HG03442 (cell line): ENCODE results near the gene SYF2.
A peak's percentile ranks its signal among the peaks of the same experiment; 100 is the strongest.
"Not testable (repeated sequence)": the region's sequence is repeated elsewhere in the genome, so short reads cannot be mapped to it uniquely, and the experiment has no call there.

Experiments
- ATAC-seq: cut with Tn5 transposase; IDR thresholded peaks from one replicate; pipeline ENCODE4 v1.9.1; 2021; ENCODE audit warnings: mild to moderate bottlenecking, moderate library complexity; ENCODE audit not compliant: unreplicated experiment

Gene SYF2

GRCh38 chr1:25246600-25247023 is 14.3 kb upstream of the SYF2 start:
- ATAC-seq, result peak; percentile 4

- ATAC-seq, result peak; percentile 6
Observed at GRCh38 chr1:25245809-25246599, 13.7 kb upstream of the SYF2 start.

DNA sequence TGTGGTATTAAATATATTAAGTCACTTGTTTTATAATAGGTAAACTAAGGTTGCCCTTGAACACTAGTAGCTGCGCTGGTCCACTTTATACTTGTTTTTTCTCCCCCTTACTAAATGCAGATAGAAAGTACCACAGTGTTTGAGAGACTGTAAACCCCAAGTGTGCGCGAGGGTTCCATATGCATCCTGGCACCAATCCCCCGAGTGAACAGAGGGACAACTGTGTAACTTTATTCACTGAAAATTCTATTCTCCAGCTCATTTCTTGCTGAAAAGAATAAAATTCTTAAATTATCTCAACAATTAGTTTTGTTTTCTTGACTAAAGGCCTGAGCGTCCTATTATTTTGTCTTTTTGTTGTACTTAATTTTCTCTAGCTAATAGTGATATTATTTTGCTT is 13.1 kb upstream of the SYF2 start:
- ATAC-seq, result no peak

- no peak for ATAC-seq
Observed at GRCh38 chr1:25243907-25244306, 11.6 kb upstream of the SYF2 start.

GRCh38 chr1:25239681-25240541 is 7.6 kb upstream of the SYF2 start:
- ATAC-seq, result peak; percentile 67

GRCh38 chr1:25238046-25238445 is 5.7 kb upstream of the SYF2 start:
- no peak for ATAC-seq

GRCh38 chr1:25236261-25236660 is 4.0 kb upstream of the SYF2 start:
- ATAC-seq, result not testable (repeated sequence)

DNA sequence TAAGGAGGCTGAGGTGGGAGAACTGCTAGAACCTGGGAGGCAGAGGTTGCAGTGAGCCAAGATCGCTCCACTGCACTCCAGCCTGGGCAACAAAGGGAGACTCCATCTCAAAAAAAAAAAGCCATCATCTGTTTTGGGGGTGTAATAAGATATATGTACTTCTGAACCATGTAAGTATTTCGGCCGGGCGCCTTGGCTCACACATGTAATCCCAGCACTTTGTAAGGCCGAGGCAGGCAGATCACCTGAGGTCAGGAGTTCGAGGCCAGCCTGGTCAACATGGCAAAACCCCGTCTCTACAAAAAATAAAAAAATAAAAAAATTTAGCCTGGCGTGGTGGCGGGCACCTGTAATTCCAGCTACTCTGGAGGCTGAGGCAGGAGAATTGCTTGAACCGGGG is 3.1 kb upstream of the SYF2 start:
- ATAC-seq, result not testable (repeated sequence)

DNA sequence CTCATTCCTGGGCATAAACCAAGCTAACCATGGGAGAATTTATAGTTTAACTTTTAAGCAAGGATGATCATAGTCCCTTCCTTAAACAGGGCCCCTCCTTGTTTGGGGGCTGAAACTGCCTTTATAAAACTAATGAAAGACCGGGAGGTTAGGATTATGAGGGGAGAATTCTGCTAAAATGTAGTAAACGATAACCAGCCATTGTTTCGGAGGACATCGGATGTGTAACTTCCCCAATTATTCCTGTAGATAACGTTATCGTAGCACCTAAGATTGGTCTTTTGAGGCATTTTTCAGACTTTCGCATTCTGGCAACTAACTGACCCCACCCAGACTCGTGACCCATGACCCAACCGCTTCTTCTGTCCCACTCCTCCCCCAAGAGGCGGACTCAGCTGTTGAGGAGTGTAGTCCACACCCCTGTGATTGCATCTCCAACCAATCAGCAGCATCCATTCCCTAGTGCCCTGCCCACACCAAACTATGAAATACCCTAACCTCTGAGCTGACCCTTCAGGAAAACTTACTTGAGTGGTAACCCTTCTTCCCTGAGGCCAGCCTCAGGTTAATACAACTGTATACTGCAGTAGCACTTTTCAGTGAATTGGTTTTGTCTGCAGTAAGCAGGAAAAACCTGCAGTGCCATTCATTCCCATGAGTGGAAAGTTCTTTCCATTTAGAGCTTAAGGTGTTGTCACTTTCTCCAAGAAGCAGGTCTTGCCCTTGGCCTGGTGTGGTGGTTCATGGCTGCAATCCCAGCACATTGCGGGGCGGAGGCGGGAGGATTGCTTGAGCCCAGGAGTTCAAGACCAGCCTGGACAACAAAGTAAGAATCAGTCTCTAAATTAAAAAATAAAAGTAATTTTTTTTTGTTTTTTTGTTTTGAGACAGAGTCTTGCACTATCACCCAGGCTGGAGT is 823 bp upstream of the SYF2 start:
- peak; percentile 57 for ATAC-seq

DNA sequence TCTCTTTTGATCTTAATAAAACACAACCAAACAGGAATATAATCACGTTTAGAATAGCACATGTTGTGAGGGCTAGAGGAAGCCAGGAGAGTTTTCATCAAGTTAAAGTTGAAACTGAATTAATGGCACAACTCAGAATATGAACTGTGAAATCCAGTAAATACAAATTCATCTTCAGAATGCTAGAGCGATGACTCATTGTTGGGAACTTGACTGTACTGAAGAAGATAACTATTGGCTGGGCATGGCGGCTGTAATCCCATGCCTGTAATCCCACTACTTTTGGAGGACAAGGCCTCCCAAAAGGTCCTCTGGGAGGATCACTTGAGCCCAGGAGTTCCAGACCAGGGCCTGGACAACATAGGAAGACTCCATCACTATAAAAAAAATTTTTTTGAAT is 8.8 kb downstream of the SYF2 start:
- no peak for ATAC-seq

- no peak for ATAC-seq
Observed at GRCh38 chr1:25222606-25223005, 9.7 kb downstream of the SYF2 start.

- ATAC-seq, result no peak
Observed at GRCh38 chr1:25220666-25221065, 11.6 kb downstream of the SYF2 start.

GRCh38 chr1:25219661-25220251 is 12.5 kb downstream of the SYF2 start:
- ATAC-seq, result no peak

DNA sequence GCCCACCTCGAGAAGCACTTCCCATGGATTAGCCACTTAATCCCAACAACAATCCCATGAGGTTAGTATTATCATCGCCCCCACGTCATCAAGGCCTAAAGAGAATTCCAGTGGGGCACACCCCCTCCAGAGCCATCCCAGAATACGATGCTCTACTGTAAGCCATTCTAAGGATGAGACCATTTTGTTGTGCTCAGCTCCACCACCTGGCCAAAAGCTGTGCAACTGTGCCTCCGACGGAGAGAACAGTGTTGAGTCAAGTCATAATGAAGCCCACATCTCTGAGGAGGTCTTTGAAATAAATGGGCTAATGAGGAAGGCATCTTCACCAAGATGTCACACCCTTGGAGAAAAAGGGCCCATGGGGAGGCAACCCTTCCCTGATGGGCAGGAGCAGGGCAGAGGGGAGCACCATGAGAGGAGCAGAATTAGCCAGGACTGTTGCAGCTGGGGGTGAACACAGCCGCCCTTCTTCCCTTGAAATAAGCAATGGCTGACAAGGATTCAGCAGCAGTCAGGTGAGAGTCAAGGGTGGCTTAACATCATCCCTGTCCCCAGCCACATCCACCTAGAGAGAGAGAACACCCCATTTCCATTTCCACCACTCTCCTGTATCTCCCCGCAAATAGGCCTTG is 14.6 kb downstream of the SYF2 start:
- ATAC-seq, result no peak

DNA sequence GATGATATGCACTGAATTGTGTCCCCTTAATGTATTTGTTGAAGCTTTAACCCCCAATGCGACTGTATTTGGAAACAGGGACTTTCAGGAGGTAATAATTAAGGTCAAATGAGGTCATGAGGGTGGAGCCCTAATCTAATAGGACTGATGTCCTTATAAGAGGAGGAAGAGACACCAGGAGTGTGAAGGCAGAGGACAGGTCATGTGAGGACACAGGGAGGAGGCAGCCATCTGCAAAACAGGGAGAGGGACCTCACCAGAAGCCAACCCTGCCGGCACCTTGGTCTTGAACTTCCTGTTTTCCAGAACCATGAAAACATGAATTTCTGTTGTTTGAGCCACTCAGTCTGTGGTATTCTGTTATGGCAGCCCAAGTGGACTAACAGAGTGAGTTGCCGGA is 15.3 kb downstream of the SYF2 start:
- ATAC-seq, result no peak

GRCh38 chr1:25216123-25216522 is 16.2 kb downstream of the SYF2 start:
- no peak for ATAC-seq

DNA sequence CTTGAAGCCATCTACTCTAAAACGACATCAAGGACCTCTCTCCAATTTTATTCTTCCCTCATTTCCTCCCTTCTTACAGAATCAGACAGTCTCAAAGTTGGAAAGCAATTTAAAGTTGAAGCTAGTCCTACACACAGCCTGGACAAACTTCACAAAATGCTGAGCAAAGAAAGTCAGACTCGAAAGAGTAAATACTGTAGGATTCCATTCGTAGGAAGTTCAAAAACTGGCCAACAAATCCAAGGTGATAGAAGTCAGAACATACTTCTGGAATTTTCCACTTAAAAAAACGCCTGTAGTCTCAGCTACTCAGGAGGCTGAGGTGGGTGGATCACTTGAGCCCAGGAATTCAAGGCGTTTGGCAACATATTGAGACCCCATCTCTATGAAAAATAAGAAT is 19.6 kb downstream of the SYF2 start:
- no peak for ATAC-seq

DNA sequence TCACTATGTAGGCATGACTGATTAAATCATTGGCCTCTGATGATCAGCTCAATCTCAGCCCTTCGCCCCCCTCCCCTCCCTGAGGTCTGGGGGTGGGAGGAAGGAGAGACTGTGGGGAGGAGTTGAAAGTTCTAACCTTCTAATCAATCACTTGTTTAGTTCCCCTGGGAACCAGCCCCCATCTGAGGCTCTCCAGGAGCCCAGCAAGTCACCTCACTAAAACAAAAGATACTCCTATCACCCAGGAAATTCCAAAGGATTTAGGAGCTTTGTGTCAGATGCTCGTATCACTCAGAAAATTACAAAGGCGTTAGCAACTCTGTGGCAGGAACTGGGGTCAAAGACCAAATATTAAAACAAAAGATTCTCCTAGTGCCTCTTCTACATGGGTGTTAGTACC is 21.6 kb downstream of the SYF2 start:
- no peak for ATAC-seq

GRCh38 chr1:25209516-25209915 is 22.8 kb downstream of the SYF2 start:
- ATAC-seq, result no peak

DNA sequence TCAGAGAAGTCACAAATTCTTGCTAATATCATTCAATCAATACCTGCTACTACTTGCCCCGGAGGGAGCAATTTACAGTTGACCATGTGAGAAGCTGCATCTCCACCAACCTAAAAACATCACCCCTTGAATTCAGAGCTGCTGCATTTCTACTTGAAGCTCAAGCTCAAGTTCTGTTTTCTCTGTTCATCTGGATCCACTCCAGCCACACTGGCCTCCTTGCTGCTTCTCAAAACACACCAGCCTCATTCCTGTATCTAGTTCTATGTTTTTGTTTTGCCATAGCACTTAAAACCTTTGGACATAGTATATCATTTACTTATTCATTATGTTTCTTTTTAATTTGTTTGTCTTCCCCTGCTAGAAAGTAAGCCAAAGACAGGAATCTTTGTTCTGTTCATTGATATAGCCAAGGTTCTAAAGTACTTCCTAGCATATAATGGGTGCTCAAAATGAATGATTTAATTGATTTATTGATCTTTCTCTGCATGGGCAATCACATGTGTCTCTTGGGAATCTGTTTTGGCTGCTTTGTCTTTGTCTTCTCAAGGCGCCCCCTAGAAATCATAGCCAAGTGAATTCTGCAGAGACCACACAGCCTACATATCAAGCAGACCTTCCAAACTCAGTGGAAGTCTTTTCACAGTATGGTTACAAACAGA is 23.6 kb downstream of the SYF2 start:
- ATAC-seq, result no peak
